GM23248 (cell line): ENCODE data around the gene DLX2. TPM values are rescaled to one million over a fixed set of nuclear protein-coding genes. Genes with fewer than 3 reads are reported as not detected.

Experiments
- DNase-seq: peaks from one replicate; pipeline ENCODE4 v3.0.0-alpha.2; 2015
- H2AFZ ChIP-seq: fragments of 200-600 bp; sonication (generic); 2 replicates; pipeline ENCODE4 v1.6.1; 2016; ENCODE audit warnings: antibody characterized with exemption
- H3F3A ChIP-seq: fragments of 200-600 bp; sonication (generic); 2 replicates; pipeline ENCODE4 v1.6.1; 2016; ENCODE audit warnings: mild to moderate bottlenecking, antibody characterized with exemption, mixed run types; ENCODE audit not compliant: insufficient read depth
- H3K27ac ChIP-seq: fragments of 200-600 bp; sonication (generic); 2 replicates; pipeline ENCODE4 v1.5.1; 2016; ENCODE audit warnings: mild to moderate bottlenecking
- H3K27me3 ChIP-seq: fragments of 200-600 bp; sonication (generic); replicated peaks from 2 replicates; pipeline ENCODE4 v1.6.1; 2016; ENCODE audit warnings: mild to moderate bottlenecking; ENCODE audit not compliant: insufficient read depth
- H3K36me3 ChIP-seq: fragments of 200-600 bp; sonication (generic); 2 replicates; pipeline ENCODE4 v1.6.1; 2016; ENCODE audit warnings: low read depth, mild to moderate bottlenecking
- H3K4me1 ChIP-seq: fragments of 200-600 bp; sonication (generic); 2 replicates; pipeline ENCODE4 v1.6.1; 2016; ENCODE audit warnings: mild to moderate bottlenecking; ENCODE audit not compliant: insufficient read depth
- H3K4me2 ChIP-seq: fragments of 200-600 bp; sonication (generic); one replicate; pipeline ENCODE4 v1.6.1; 2016; ENCODE audit warnings: mild to moderate bottlenecking; ENCODE audit not compliant: unreplicated experiment
- H3K4me3 ChIP-seq: fragments of 200-600 bp; sonication (generic); 2 replicates; pipeline ENCODE4 v1.5.1; 2016; ENCODE audit warnings: mild to moderate bottlenecking
- H3K79me2 ChIP-seq: fragments of 200-600 bp; sonication (generic); 2 replicates; pipeline ENCODE4 v1.6.1; 2016; ENCODE audit warnings: mild to moderate bottlenecking; ENCODE audit not compliant: insufficient read depth
- H3K9ac ChIP-seq: fragments of 200-600 bp; sonication (generic); 2 replicates; pipeline ENCODE4 v1.6.1; 2016; ENCODE audit warnings: mild to moderate bottlenecking
- H3K9me2 ChIP-seq: fragments of 200-600 bp; sonication (generic); 2 replicates; pipeline ENCODE4 v1.6.1; 2016; ENCODE audit warnings: mixed run types, mild to moderate bottlenecking, moderate library complexity; ENCODE audit not compliant: insufficient read depth
- H3K9me3 ChIP-seq: fragments of 200-600 bp; sonication (generic); one replicate; pipeline ENCODE4 v1.6.1; 2017; ENCODE audit warnings: low read depth
- H4K20me1 ChIP-seq: fragments of 200-600 bp; sonication (generic); 2 replicates; pipeline ENCODE4 v1.6.0; 2016; ENCODE audit not compliant: insufficient read depth
- EZH2 ChIP-seq: fragments of 200-600 bp; sonication (generic); IDR thresholded peaks from 2 replicates; pipeline ENCODE4 v1.6.1; 2018; ENCODE audit warnings: antibody characterized with exemption, mild to moderate bottlenecking; ENCODE audit not compliant: insufficient read depth, poor library complexity, severe bottlenecking
- EZH2phosphoT487 ChIP-seq: fragments of 200-600 bp; sonication (generic); IDR thresholded peaks from 2 replicates; pipeline ENCODE4 v1.6.1; 2018; ENCODE audit warnings: antibody characterized with exemption, moderate library complexity, mild to moderate bottlenecking, low read depth; ENCODE audit not compliant: insufficient read depth
- WGBS, 2 experiments: methylation state at CpG; one replicate each; pipeline ENCODE4 v1.1.6; 2015 to 2017; ENCODE audit warnings: low lambda C conversion rate in 2 of 2, low coverage in 1 of 2; ENCODE audit errors: missing lambda C conversion rate in 2 of 2; 5-methylcytosine and 5-hydroxymethylcytosine counted together
- in situ Hi-C: fragments of 300-500 bp; cut with MboI; formaldehyde crosslinking; loops from 2 replicates; pipeline ENCODE4 v1.15.0; 2020
- polyA plus RNA-seq: library from polyadenylated mRNA; unstranded; fragments of >200 nt; fragmentation: Nextera tagmentation; extraction: Ambion mirVana; gene quantifications from 2 replicates; pipeline ENCODE4 v1.2.1, GENCODE V29; 2016
- total RNA-seq: library from RNA; depleted of rRNA; stranded (reverse); fragments of >200 nt; shearing (Covaris generic); gene quantifications from 2 replicates; pipeline ENCODE4 v1.2.3, GENCODE V29; 2014

DLX2 gene
- total and polyA plus RNA-seq, 2 experiments from 2014 or later: 2.8 to 6.0 TPM

GRCh38 chr2:172131713-172132555 is 29.2 kb upstream of the DLX2 start:
- no peak for TF ChIP-seq EZH2phosphoT487
- no peak for TF ChIP-seq EZH2
- in situ Hi-C loops: no loop called here
- no peaks in the 10 kb centered on the region for H3K27me3 ChIP-seq
- no peaks in the 10 kb centered on the region for H3K4me1 ChIP-seq
- no peaks in the 10 kb centered on the region for H3K79me2 ChIP-seq
- no peaks in the 10 kb centered on the region for H3K9me3 ChIP-seq
- H3K27ac ChIP-seq: no peak overlapping the region
- no peaks in the 10 kb centered on the region for H4K20me1 ChIP-seq
- no peak overlapping the region for H3K9ac ChIP-seq
- 86 to 89% methylated on average over 5 of the region's 5 CpGs for WGBS, 2 experiments
- no peak for DNase-seq
- no peaks in the 10 kb centered on the region for H3F3A ChIP-seq
- H3K4me2 ChIP-seq: no peak overlapping the region
- H3K4me3 ChIP-seq: no peak overlapping the region
- H3K9me2 ChIP-seq: no peaks in the 10 kb centered on the region
- peak overlapping the region; percentile 23; the same call in 1 of the 2 replicates for H2AFZ ChIP-seq
- H3K36me3 ChIP-seq: no peaks in the 10 kb centered on the region

GRCh38 chr2:172129404-172129803 is 26.7 kb upstream of the DLX2 start:
- Histone ChIP-seq H3K9me2 (no peaks in the 10 kb centered on the region), H3K4me1 (no peaks in the 10 kb centered on the region), H3F3A (no peaks in the 10 kb centered on the region), H3K27me3 (no peaks in the 10 kb centered on the region), H3K4me2 (no peak overlapping the region), H4K20me1 (no peaks in the 10 kb centered on the region), H3K9me3 (no peaks in the 10 kb centered on the region), H3K27ac (no peak overlapping the region), H3K9ac (no peak overlapping the region), H3K79me2 (no peaks in the 10 kb centered on the region), H3K36me3 (no peaks in the 10 kb centered on the region), H3K4me3 (no peak overlapping the region), H2AFZ (no peak overlapping the region)
- in situ Hi-C loops: loop anchor here (10.0 kb wide), 1 partner anchor 425 kb away; no protein-coding TSS in a partner anchor
- no peak for TF ChIP-seq EZH2phosphoT487
- no peak for TF ChIP-seq EZH2
- no peak for DNase-seq

- Histone ChIP-seq H3K9ac (no peak overlapping the region), H3K4me3 (no peak overlapping the region), H3K36me3 (no peaks in the 10 kb centered on the region), H3K4me2 (no peak overlapping the region), H3K9me2 (no peaks in the 10 kb centered on the region), H3K27ac (no peak overlapping the region), H3K9me3 (no peaks in the 10 kb centered on the region), H4K20me1 (no peaks in the 10 kb centered on the region), H3K4me1 (no peaks in the 10 kb centered on the region), H3K27me3 (no peaks in the 10 kb centered on the region), H3F3A (no peaks in the 10 kb centered on the region), H2AFZ (no peak overlapping the region), H3K79me2 (no peaks in the 10 kb centered on the region)
- in situ Hi-C loops: loop anchor here (10.0 kb wide), 1 partner anchor 424 kb away; no protein-coding TSS in a partner anchor
- TF ChIP-seq EZH2phosphoT487 (no peak), EZH2 (no peak)
- DNase-seq: no peak
Observed at GRCh38 chr2:172128484-172128883, 25.8 kb upstream of the DLX2 start.

- in situ Hi-C loops: loop anchor here (10.0 kb wide), 1 partner anchor 415 kb away; no protein-coding TSS in a partner anchor
- Histone ChIP-seq H4K20me1 (no peaks in the 10 kb centered on the region), H3K9me2 (no peaks in the 10 kb centered on the region), H3K4me2 (peak overlapping the region; percentile 1), H2AFZ (no peak overlapping the region), H3K4me1 (peaks cover 35% of the 10 kb centered on the region), H3K9me3 (no peaks in the 10 kb centered on the region), H3K27me3 (no peaks in the 10 kb centered on the region), H3F3A (peaks cover 31% of the 10 kb centered on the region), H3K4me3 (no peak overlapping the region), H3K79me2 (no peaks in the 10 kb centered on the region), H3K36me3 (no peaks in the 10 kb centered on the region), H3K27ac (0 out of 2 replicates have a peak overlapping the region, but pooled peaks have one; percentile 83), H3K9ac (no peak overlapping the region)
- peak; percentile 17 for DNase-seq
- 31 to 36% methylated on average over 2 of the region's 2 CpGs for WGBS, 2 experiments
- no peak for TF ChIP-seq EZH2phosphoT487
- TF ChIP-seq EZH2: no peak
Observed at GRCh38 chr2:172120118-172120517, 17.4 kb upstream of the DLX2 start.
